OCI-LY1 (cell line): ENCODE data around the gene ZBTB47.

Experiments used
- EZH2 ChIP-seq: fragments of 200-600 bp; sonication (generic), shearing (Covaris generic); IDR thresholded peaks from 2 replicates; pipeline ENCODE4 v1.8.0; 2017; ENCODE audit warnings: borderline replicate concordance, mixed run types, mild to moderate bottlenecking, antibody characterized with exemption, low read length, moderate library complexity, mixed read lengths
- TF ChIP-seq, protein P1 (sequence below): fragments of 200-600 bp; sonication (generic), shearing (Covaris generic); IDR thresholded peaks from 2 replicates; pipeline ENCODE4 v1.5.1; 2017; ENCODE audit warnings: mild to moderate bottlenecking, antibody characterized with exemption, low read length, moderate library complexity, mixed read lengths

DNA sequence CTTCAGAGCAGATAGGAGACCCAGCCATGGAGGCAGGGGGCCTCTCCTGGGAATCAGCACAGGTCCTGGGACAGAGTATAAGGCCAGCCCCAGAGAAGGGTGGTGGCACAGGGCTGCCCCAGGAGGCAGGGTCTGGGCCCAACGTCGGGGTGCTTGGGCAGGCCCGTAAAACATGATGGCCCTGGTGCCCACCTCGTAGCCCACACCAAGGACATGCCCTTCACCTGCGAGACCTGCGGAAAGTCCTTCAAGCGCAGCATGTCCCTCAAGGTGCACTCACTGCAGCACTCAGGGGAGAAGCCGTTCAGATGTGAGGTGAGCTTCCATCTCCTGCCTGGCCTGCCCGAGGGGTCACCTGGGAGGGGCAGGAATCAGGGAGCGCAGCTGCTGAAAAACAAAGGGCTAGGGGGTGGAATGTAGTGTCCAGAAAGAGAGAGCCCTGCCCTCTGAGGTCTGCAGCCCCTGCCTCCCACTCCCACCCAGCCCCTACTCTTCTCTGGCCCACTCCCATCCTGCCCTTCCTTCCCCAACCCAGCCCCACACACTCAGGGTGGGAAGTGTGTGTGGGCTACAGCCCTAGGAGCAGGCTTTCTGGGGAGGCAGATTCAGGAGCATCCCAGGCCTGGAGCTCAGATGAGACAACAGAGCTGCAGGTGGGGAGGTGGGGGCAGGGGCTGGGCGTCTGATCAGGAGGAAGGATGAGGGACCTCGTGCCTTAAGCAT is 9.5 kb downstream of the ZBTB47 start:
- TF ChIP-seq, protein P1, sequence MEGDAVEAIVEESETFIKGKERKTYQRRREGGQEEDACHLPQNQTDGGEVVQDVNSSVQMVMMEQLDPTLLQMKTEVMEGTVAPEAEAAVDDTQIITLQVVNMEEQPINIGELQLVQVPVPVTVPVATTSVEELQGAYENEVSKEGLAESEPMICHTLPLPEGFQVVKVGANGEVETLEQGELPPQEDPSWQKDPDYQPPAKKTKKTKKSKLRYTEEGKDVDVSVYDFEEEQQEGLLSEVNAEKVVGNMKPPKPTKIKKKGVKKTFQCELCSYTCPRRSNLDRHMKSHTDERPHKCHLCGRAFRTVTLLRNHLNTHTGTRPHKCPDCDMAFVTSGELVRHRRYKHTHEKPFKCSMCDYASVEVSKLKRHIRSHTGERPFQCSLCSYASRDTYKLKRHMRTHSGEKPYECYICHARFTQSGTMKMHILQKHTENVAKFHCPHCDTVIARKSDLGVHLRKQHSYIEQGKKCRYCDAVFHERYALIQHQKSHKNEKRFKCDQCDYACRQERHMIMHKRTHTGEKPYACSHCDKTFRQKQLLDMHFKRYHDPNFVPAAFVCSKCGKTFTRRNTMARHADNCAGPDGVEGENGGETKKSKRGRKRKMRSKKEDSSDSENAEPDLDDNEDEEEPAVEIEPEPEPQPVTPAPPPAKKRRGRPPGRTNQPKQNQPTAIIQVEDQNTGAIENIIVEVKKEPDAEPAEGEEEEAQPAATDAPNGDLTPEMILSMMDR, result no peak
- no peak for TF ChIP-seq EZH2
